GM19025 (cell line): ENCODE data around the gene OSCP1.

ENCODE experiments used
- ATAC-seq: cut with Tn5 transposase; IDR thresholded peaks from one replicate; pipeline ENCODE4 v1.9.1; 2021; ENCODE audit warnings: mild to moderate bottlenecking, low read depth, moderate library complexity; ENCODE audit not compliant: unreplicated experiment

Gene OSCP1

GRCh38 chr1:36450919-36451305 is 661 bp upstream of the OSCP1 start:
- ATAC-seq, result no peak

GRCh38 chr1:36448530-36449056 is 1.7 kb downstream of the OSCP1 start:
- ATAC-seq, result no peak

- ATAC-seq, result no peak
These were observed 2.8 kb downstream of the OSCP1 start for GRCh38 chr1:36447450-36447849.

DNA sequence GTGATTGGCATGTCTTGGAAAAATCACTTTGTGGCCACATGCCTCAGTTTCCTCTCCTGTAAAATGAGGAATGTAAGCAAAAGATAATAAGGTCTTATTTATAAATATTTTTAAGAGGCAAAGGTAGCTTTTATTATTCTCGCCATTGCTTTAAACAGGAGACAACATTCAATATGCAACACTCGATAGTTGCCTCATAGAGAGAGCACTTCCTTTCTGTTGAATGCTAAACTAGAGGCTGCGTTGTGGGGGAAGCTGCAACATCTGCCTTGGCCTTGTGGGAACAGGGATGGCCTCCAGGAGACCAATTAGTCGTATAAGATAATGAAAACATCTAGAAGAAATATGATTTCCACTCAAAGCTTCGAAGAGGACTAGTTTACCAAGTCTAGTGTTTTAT is 3.5 kb downstream of the OSCP1 start:
- ATAC-seq, result no peak

DNA sequence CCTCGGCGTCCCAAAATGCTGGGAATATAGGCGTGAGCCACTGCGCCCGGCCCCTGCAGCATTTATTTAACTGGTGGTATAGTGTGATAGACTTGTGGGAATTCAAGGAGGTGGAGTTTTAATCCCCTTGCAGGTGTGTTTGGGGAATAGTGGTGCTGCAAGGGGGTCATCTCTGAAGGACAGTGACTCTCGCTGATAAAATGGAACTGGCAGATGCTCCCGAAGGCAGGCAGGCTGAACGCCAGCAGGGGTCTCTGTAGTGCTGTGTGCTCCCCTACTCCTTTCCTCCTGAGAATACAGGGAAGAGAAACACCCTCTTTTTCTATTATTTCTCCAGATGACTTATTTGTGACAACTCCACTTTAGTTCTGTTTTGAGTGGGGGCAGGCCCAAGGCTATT is 4.0 kb downstream of the OSCP1 start:
- no peak for ATAC-seq

DNA sequence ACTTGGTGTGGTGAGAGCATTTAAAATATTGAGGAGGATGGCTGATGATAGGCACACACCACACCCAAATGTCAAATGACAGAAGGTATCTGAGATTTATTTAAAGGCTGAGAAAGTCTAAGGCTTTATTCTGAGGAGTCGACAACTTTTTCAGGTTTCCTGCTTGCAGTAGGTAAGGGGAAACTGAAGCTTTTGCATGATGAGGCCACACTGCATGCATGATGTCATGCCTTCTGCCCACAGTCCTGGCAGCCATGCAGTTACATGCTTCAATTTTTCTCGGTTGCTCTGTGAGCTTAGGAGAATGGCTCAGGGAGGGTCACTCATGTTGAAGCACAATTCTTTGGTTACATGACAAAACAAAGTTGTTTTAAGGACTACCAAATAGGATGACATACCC is 7.0 kb downstream of the OSCP1 start:
- no peak for ATAC-seq

DNA sequence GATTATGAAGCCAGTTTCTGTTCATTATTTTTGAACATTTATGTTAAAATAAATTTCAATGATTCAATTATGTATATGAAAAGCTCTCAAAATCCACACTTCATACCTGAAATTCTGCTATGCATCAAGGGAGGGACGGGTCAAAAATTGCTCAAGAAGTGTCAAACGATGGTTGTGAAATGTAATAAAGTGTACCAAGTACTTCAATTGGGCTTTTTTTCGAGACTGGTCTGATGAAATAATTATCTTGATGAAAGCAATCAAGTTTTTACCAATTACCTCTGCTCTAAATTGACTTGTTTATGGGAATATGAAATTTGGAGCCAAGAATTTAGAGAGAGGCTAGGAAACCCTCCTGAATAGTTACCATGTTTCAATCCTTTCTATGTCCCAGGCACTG is 7.9 kb downstream of the OSCP1 start:
- no peak for ATAC-seq

- ATAC-seq, result no peak
These were observed 9.6 kb downstream of the OSCP1 start for GRCh38 chr1:36440646-36441045.

DNA sequence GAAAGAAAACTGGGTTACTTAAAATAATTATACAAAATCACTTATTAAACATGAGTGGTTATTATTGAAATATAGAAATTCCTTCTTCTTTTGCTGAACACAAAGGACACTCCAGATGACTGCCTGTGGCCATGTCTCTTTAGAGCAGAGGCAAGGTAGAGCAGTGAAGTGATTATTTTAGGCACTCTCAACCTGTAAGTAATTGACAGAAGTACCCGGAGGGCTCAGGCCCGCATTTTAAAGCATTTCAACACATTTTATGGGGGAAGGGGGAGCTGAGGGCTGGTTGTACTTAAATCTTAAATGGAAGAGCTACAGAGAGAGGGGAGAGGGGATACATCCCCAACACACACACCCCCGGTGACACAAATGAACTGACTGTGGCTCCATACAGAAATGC is 10.2 kb downstream of the OSCP1 start:
- ATAC-seq, result no peak

DNA sequence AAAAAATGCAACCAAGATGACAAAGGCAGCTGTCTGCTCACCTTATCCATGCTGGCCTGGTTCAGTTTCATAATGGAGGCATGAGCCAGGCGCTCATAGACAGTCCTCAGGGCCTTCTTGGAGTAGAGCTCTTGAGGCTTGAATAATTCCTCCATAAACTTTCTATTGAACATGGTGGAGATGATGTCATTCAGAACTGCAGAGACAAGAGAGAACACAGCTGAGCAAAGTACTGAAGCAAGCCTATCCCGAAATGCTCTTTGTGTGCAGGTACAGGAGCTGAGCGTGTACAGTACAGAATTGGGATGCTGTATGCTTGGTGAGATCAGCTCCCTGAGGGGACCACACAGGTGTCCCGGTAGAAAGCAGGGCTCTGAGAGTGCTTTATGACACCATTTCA is 11.5 kb downstream of the OSCP1 start:
- ATAC-seq, result no peak

DNA sequence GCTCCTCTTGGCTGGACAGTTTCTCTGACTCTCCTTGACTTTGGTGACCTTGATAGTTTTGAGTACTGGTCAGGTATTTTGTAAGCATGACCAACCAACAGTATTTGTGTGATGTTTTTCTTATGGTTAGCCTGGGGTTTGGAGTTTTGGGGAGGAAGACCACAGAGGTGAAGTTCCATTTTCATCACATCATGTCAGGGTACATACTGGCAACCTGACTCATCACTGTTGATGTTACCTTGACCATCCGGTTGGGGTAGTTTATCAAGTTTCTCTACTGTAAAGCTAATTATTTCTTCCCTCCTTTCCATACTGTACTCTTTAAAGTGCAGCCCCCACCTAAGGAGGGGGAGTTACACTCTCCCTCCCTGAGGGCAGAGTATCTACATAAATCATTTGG is 13.4 kb downstream of the OSCP1 start:
- no peak for ATAC-seq

GRCh38 chr1:36433102-36433501 is 17.1 kb downstream of the OSCP1 start:
- no peak for ATAC-seq

DNA sequence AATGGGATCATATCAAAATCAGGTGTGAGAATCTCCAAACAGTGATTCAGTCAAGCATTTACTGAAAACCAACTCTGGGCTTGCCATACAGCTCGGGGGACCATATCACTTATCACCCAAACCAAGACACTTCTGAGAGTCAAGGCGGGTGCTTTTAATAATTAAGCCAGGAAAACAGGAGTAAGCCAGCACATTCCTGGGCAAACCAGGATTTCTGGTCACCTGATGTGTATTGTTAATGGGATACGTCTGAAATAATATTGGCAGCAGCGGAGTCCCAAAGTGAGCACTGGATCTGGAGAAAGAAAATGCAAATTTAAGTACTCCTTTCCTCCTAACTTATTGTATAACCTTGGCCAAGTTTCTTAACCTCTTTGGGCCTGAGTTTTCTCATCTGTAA is 17.6 kb downstream of the OSCP1 start:
- ATAC-seq, result no peak

- no peak for ATAC-seq
These were observed 24.5 kb downstream of the OSCP1 start for GRCh38 chr1:36425791-36426190.

- ATAC-seq, result no peak
These were observed 28.6 kb downstream of the OSCP1 start for GRCh38 chr1:36421649-36422048.

DNA sequence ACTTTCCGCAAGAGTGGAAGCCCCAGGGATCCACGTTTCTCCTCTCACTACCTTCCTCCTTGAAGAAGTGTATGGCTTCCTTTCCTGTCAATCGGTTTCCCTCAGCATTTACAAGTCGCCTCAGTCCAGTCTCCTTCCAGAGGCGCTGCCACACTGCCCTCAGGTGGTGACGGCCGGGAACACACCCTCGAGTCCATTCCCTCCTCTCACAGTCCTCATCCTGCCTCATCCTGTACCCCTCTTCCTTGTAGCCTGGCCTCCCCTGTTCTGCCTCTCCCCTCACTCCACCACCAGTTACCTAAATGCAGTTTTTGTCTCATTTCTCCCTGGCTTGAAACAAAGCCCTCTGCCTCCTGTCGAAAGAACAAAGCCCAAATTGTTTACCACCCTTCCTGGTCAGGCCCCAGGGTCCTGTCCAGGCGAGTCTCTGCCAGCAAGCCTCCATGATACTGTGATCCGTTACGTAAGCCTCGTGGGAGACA is 29.4 kb downstream of the OSCP1 start:
- ATAC-seq, result no peak

DNA sequence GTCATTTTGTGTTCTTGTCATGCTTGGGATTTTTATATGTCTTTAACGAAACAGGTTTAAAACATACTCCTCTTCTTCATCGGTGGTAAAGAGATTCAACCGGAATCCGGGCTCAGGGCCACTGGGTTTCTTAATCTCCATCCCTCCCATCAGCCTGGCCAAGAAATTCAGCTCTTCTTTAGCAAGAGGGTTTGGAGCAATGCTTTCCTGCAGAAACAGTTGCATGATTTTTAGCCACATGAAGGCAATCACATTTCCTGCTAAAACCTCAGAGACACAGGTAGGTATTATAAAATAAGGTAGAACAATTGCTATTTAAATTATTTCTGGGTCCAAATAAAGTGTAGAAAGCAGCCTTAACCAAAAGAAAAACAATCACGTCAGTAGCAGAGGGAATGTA is 29.8 kb downstream of the OSCP1 start:
- no peak for ATAC-seq

DNA sequence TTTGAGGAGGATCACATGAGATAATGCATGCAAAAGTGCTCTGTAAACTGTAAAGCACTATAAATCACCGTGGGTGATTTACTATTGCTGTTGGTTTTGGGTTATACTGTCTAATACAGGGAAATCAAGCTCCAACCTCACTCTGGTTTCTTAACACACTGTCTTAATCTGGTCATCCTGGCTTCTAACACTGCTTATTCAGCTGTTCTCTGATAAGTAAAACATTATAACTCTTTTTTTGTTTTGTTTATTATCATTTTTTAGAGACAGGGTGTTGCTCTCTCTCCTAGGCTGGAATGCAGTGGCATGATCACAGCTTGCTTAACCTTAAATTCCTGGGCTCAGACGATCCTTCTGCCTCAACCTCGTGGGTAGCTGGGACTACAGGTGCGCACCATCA is 30.7 kb downstream of the OSCP1 start:
- ATAC-seq, result no peak

- no peak for ATAC-seq
These were observed 31.1 kb downstream of the OSCP1 start for GRCh38 chr1:36419140-36419539.

DNA sequence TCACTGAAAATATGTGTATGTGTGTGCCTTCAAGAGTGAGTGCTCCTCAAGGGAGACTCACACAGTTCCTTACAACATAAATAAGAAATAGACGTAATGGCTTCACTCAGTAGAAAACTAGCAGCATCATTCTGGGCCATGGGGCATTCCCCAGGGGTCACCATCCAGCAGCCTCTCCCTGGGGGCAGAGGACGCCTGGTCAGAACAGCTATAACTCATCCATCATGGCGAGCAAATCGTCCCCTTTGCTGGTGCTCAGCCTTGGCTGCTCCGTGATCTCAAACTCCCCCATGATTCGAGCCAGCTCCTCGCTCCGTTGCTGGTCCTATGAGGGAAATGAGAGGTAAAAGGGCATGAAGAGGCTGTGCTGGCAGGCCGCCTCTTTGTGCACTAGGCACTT is 32.3 kb downstream of the OSCP1 start:
- no peak for ATAC-seq

DNA sequence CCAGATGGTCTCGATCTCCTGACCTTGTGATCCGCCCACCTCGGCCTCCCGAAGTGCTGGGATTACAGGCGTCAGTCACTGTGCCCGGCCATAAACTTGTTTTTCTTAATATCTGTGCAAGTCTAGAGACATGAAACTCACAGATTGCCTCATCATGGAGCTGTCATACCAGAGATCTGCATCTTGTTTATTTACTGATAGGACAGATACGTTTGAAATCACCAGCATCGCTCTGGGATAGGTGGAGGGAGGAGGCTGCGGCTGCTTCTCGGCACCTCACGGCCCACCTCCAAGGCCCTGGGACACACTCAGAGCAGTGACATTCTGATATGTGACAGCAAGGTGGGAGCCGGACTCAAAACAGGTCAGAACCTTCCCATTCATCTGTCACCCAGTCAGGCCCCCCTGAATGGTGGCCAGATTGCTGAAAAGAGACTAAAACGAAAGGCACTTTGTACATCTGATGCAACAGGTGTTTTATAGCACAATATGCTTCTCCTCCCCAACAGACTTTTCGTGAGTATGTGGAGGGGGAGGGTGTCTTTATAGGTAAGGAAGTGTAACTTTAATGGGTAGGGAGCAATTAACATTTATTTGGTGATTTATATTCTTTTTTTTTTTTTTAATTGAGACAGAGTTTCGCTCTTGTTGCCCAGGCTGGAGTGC is 34.5 kb downstream of the OSCP1 start:
- ATAC-seq, result no peak

DNA sequence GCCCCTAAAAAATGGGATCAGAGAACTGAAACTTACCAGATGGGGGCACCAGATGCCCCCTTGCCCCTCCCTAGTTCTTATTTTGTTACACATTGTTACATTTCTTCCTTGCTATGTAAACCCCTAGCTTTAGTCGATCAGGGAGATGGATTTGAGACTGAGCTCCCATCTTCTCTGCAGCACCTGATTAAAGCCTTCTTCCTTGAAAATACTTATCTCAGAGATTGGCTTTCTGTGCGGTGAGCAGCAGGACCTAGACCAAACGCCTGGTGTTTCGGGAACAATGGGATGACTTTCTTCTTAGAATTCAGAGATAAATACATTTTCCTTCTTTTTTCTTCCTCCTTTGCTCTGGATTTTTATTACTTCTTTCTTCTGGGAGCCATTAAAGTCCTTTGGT is 35.9 kb downstream of the OSCP1 start:
- no peak for ATAC-seq
